Panc1 (cell line): ENCODE data around the gene NOL9. TPM values are rescaled to one million over a fixed set of nuclear protein-coding genes. Genes with fewer than 3 reads are reported as not detected.

Experiments
- ATAC-seq: fragments of 200-7000 bp; cut with Tn5 transposase; 2 replicates; pipeline ENCODE4 v1.9.1; 2020; ENCODE audit warnings: mild to moderate bottlenecking, moderate library complexity
- BruUV-seq: library from RNA; stranded (reverse); fragments of 400-500 nt; replicated peaks from 2 replicates; lab custom pipeline; 2021; lab: Mats Ljungman, UMichigan
- CTCF ChIA-PET: fragments of 300-600 bp; sonication (Branson Sonifier 250); formaldehyde crosslinking; loops from one replicate; lab custom pipeline; 2022; ENCODE audit warnings: antibody characterized with exemption; lab: Charles Lee
- POLR2A ChIA-PET: fragments of 300-600 bp; sonication (Branson Sonifier 250); formaldehyde crosslinking; loops from one replicate; lab custom pipeline; 2022; ENCODE audit warnings: antibody characterized with exemption; lab: Charles Lee
- DNase-seq: peaks from one replicate; pipeline ENCODE4 v3.0.0-alpha.2; 2010; ENCODE audit warnings: low read depth, low spot score
- H3K27ac ChIP-seq: 2 replicates; pipeline ENCODE4 v1.5.1; 2011; ENCODE audit warnings: mild to moderate bottlenecking, low read length, inconsistent platforms
- H3K27me3 ChIP-seq: fragments of 200-500 bp; sonication (Bioruptor generic); 2 replicates; pipeline ENCODE4 v1.6.0; 2014; ENCODE audit warnings: low read length, inconsistent platforms; ENCODE audit not compliant: control insufficient read depth, insufficient read depth
- H3K36me3 ChIP-seq: fragments of 200-500 bp; sonication (Bioruptor generic); 2 replicates; pipeline ENCODE4 v1.5.1; 2014; ENCODE audit warnings: inconsistent platforms, mild to moderate bottlenecking, low read length, moderate library complexity; ENCODE audit not compliant: control insufficient read depth, insufficient read depth
- H3K4me1 ChIP-seq: 2 replicates; pipeline ENCODE4 v1.5.1; 2011; ENCODE audit warnings: inconsistent platforms, mild to moderate bottlenecking, low read length, moderate library complexity; ENCODE audit not compliant: control insufficient read depth, insufficient read depth
- H3K4me3 ChIP-seq, 2 experiments: 2 replicates each; pipeline ENCODE4 v1.5.1; 2011 to 2012; ENCODE audit warnings: low read depth in 2 of 2, low read length in 2 of 2, mild to moderate bottlenecking in 2 of 2, inconsistent platforms in 1 of 2, moderate library complexity in 1 of 2
- H3K9me3 ChIP-seq: fragments of 200-500 bp; sonication (Bioruptor generic); 2 replicates; pipeline ENCODE4 v1.5.1; 2014; ENCODE audit warnings: low read depth, mild to moderate bottlenecking, inconsistent platforms, low read length, moderate library complexity; ENCODE audit not compliant: control insufficient read depth, insufficient read depth
- POLR2AphosphoS5 ChIP-seq: IDR thresholded peaks from 2 replicates; pipeline ENCODE4 v1.6.1; 2012; ENCODE audit warnings: mild to moderate bottlenecking, low read depth, low read length, moderate library complexity
- SIN3A ChIP-seq: IDR thresholded peaks from 2 replicates; pipeline ENCODE4 v1.6.1; 2012; ENCODE audit warnings: low read depth, mild to moderate bottlenecking, low read length, moderate library complexity, borderline replicate concordance; ENCODE audit not compliant: insufficient read depth
- TCF7L2 ChIP-seq: IDR thresholded peaks from 2 replicates; pipeline ENCODE4 v1.6.1; 2011; ENCODE audit warnings: mild to moderate bottlenecking, low read depth, low read length, inconsistent platforms
- in situ Hi-C: cut with HindIII; loops from 2 replicates; pipeline ENCODE4 v1.10.0; 2016; ENCODE audit warnings: low sequenced_read_pairs, low pct_unique_long_range_greater_than_20kb
- intact Hi-C: fragments of 100-400 bp; cut with micrococcal nuclease; formaldehyde crosslinking; loops from one replicate; pipeline ENCODE4 v1.10.0; 2022; ENCODE audit not compliant: unreplicated experiment
- total RNA-seq: library from RNA; stranded (reverse); gene quantifications from one replicate; pipeline ENCODE4 v1.2.1, GENCODE V29; 2021; ENCODE audit not compliant: unreplicated experiment
- TF ChIP-seq, protein P1 (sequence below): fragments of 450-650 bp; IDR thresholded peaks from 2 replicates; pipeline ENCODE4 v1.5.1; 2017; ENCODE audit warnings: mild to moderate bottlenecking
- TF ChIP-seq, protein P2 (sequence below), 2 experiments: IDR thresholded peaks; 2 replicates each; pipeline ENCODE4 v1.6.1; 2011 to 2012; ENCODE audit warnings: low read depth in 2 of 2, control low read depth in 1 of 2, low read length in 1 of 2, mild to moderate bottlenecking in 1 of 2, moderate library complexity in 1 of 2; ENCODE audit not compliant: insufficient read depth in 1 of 2

NOL9 gene
- total RNA-seq, 1 experiment from 2014 or later: 46.4 TPM

DNA sequence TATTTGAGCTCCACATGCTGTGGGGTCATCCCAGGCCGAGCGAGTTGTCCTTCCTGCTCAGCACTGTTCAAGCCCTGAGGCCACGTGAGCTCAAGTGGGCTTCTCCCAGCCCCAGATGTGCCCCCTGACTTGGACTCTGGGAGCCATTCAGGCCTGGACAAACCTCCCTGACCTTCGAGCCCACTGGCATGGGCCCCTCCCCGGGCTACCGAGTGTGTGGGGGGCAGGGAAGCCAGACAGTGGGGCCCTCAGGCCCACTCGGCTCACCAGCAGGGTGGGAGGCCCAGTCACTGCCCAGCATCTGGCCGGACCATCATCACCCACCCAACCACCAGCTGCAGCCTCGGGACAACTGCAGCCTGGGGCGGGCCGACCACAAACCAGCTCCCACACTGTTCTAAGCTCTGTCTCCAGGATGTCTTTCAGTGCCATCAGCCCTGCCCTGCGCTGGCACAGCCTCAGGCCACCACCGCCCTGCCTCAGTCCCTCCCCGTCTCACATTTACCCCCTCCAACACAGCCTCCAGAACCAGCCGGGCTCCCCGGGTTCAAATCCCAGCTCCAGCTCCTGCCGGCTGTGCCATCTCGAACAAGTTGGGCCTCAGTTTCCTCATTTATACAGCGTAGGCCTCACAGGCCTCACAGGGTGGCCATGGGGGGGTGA is 41.9 kb downstream of the NOL9 start:
- CTCF ChIA-PET: no interaction called here
- no peak for ATAC-seq
- Histone ChIP-seq H3K27ac (no peak overlapping the region), H3K27me3 (no peaks in the 10 kb centered on the region), H3K36me3 (no peaks in the 10 kb centered on the region), H3K4me3 (no peak overlapping the region), H3K4me1 (peaks cover 2% of the 10 kb centered on the region), H3K9me3 (no peaks in the 10 kb centered on the region)
- no TSS peak for BruUV-seq
- DNase-seq: no peak
- TF ChIP-seq SIN3A (no peak), POLR2AphosphoS5 (no peak), TCF7L2 (no peak)
- TF ChIP-seq, protein P1, sequence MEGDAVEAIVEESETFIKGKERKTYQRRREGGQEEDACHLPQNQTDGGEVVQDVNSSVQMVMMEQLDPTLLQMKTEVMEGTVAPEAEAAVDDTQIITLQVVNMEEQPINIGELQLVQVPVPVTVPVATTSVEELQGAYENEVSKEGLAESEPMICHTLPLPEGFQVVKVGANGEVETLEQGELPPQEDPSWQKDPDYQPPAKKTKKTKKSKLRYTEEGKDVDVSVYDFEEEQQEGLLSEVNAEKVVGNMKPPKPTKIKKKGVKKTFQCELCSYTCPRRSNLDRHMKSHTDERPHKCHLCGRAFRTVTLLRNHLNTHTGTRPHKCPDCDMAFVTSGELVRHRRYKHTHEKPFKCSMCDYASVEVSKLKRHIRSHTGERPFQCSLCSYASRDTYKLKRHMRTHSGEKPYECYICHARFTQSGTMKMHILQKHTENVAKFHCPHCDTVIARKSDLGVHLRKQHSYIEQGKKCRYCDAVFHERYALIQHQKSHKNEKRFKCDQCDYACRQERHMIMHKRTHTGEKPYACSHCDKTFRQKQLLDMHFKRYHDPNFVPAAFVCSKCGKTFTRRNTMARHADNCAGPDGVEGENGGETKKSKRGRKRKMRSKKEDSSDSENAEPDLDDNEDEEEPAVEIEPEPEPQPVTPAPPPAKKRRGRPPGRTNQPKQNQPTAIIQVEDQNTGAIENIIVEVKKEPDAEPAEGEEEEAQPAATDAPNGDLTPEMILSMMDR: no peak
- TF ChIP-seq, protein P2, sequence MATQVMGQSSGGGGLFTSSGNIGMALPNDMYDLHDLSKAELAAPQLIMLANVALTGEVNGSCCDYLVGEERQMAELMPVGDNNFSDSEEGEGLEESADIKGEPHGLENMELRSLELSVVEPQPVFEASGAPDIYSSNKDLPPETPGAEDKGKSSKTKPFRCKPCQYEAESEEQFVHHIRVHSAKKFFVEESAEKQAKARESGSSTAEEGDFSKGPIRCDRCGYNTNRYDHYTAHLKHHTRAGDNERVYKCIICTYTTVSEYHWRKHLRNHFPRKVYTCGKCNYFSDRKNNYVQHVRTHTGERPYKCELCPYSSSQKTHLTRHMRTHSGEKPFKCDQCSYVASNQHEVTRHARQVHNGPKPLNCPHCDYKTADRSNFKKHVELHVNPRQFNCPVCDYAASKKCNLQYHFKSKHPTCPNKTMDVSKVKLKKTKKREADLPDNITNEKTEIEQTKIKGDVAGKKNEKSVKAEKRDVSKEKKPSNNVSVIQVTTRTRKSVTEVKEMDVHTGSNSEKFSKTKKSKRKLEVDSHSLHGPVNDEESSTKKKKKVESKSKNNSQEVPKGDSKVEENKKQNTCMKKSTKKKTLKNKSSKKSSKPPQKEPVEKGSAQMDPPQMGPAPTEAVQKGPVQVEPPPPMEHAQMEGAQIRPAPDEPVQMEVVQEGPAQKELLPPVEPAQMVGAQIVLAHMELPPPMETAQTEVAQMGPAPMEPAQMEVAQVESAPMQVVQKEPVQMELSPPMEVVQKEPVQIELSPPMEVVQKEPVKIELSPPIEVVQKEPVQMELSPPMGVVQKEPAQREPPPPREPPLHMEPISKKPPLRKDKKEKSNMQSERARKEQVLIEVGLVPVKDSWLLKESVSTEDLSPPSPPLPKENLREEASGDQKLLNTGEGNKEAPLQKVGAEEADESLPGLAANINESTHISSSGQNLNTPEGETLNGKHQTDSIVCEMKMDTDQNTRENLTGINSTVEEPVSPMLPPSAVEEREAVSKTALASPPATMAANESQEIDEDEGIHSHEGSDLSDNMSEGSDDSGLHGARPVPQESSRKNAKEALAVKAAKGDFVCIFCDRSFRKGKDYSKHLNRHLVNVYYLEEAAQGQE (IDR thresholded peaks at IDR 0.05; ENCODE audit: insufficient read depth in 1 of 2, low read depth in 2 of 2, low read length in 1 of 2): no peak
- POLR2A ChIA-PET: no interaction called here
- intact Hi-C loops (no loop called here), in situ Hi-C loops (no loop called here)

DNA sequence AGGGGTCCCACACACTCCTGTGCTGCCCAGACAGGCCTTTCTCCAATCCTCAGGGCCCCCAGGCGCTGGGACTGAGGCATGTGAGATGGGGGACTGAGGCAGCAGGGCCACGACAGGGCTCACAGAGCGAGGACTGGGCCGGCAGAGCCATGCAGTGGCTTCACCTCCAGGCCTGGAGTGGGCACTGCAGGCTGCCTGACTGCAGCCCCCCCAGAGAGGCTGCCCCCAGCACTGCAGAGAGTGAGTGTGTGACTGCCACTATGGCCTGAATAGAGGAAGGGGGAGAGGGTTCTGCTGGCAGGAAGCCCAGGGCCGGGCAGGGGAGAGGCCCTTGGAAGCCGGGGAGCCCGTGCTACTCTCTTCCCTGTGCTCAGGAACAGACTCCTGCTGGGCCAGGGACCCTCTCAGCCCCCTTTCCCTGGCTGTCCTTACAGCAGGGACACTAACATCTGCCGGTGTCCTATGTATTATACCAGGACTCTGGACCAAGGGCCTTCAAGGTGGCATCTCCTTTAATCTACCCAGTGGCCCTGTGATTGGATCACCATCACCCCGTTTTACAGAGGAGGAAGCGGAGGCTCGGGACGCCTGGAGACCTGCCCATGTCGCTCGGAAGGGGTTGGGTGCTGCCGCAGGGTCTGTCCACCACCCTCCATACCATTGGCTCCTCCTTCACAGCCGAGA is 42.6 kb downstream of the NOL9 start:
- POLR2A ChIA-PET: no interaction called here
- no peaks in the 10 kb centered on the region for H3K27me3 ChIP-seq
- TF ChIP-seq SIN3A: no peak
- TF ChIP-seq, protein P2 (IDR thresholded peaks at IDR 0.05; ENCODE audit: insufficient read depth in 1 of 2, low read depth in 2 of 2, low read length in 1 of 2): no peak
- no peak for TF ChIP-seq POLR2AphosphoS5
- TF ChIP-seq TCF7L2: no peak
- TF ChIP-seq, protein P1: no peak
- intact Hi-C loops: no loop called here
- no peak for ATAC-seq
- H3K27ac ChIP-seq: no peak overlapping the region
- in situ Hi-C loops: no loop called here
- BruUV-seq: no TSS peak
- DNase-seq: no peak
- H3K9me3 ChIP-seq: no peaks in the 10 kb centered on the region
- CTCF ChIA-PET: no interaction called here
- H3K4me3 ChIP-seq: no peak overlapping the region
- H3K4me1 ChIP-seq: no peaks in the 10 kb centered on the region; the same call in 1 of the 2 replicates
- no peaks in the 10 kb centered on the region for H3K36me3 ChIP-seq
